WTC11 (cell line): ENCODE measurements around the gene ABHD18. TPM values are rescaled to one million over a fixed set of nuclear protein-coding genes. Genes with fewer than 3 reads are reported as not detected.
A peak's percentile ranks its signal among the peaks of the same experiment; 100 is the strongest.
"Not testable (repeated sequence)": the region's sequence is repeated elsewhere in the genome, so short reads cannot be mapped to it uniquely, and the experiment has no call there.

ENCODE experiments used
- ATAC-seq: fragments of 200-7000 bp; cut with Tn5 transposase; 2 replicates; pipeline ENCODE4 v1.10.0; 2021; ENCODE audit warnings: mild to moderate bottlenecking, moderate library complexity
- CTCF ChIA-PET: fragments of 300-600 bp; sonication (Branson Sonifier 250); formaldehyde crosslinking; loops from one replicate; lab custom pipeline; 2021; ENCODE audit warnings: antibody characterized with exemption; lab: Charles Lee
- POLR2A ChIA-PET: fragments of 350-600 bp; sonication (Branson Sonifier 250); formaldehyde crosslinking; loops from one replicate; lab custom pipeline; 2021; ENCODE audit warnings: antibody characterized with exemption; lab: Charles Lee
- DNase-seq: peaks from one replicate; pipeline ENCODE4 v3.0.0; 2021; ENCODE audit warnings: low spot score
- H3K27ac Mint-ChIP-seq: 2 replicates; pipeline ENCODE4 v1.8.0; 2021; ENCODE audit warnings: mixed read lengths
- H3K27me3 Mint-ChIP-seq: 2 replicates; pipeline ENCODE4 v1.8.0; 2021; ENCODE audit warnings: low read depth, mild to moderate bottlenecking, moderate library complexity, mixed read lengths
- H3K36me3 Mint-ChIP-seq: 2 replicates; pipeline ENCODE4 v1.8.0; 2021; ENCODE audit warnings: mixed read lengths
- H3K4me1 Mint-ChIP-seq: 2 replicates; pipeline ENCODE4 v1.8.0; 2022; ENCODE audit warnings: mixed read lengths
- H3K4me3 Mint-ChIP-seq: 2 replicates; pipeline ENCODE4 v1.8.0; 2021; ENCODE audit warnings: mild to moderate bottlenecking, moderate library complexity, mixed read lengths
- H3K9me3 Mint-ChIP-seq: 2 replicates; pipeline ENCODE4 v1.8.0; 2021; ENCODE audit warnings: mixed read lengths
- CREM ChIP-seq: sonication (generic); formaldehyde crosslinking; IDR thresholded peaks from 2 replicates; pipeline ENCODE4 v1.8.1; 2022; ENCODE audit warnings: mild to moderate bottlenecking, missing genetic modification reagents, moderate library complexity
- EMX1 ChIP-seq: fragments of 250-450 bp; sonication (Bioruptor Pico); IDR thresholded peaks from 2 replicates; pipeline ENCODE4 v1.8.0; 2021; ENCODE audit warnings: mild to moderate bottlenecking
- ETV6 ChIP-seq: sonication (generic); formaldehyde crosslinking; IDR thresholded peaks from 2 replicates; pipeline ENCODE4 v1.8.1; 2022; ENCODE audit warnings: mild to moderate bottlenecking, missing genetic modification reagents
- GABPB1 ChIP-seq: sonication (generic); formaldehyde crosslinking; IDR thresholded peaks from 2 replicates; pipeline ENCODE4 v1.8.1; 2023; ENCODE audit warnings: mild to moderate bottlenecking, missing genetic modification reagents
- IRF2 ChIP-seq: sonication (generic); formaldehyde crosslinking; IDR thresholded peaks from 2 replicates; pipeline ENCODE4 v1.8.0; 2022; ENCODE audit warnings: low read depth, missing genetic modification reagents, borderline replicate concordance
- JUN ChIP-seq: sonication (generic); formaldehyde crosslinking; IDR thresholded peaks from 2 replicates; pipeline ENCODE4 v1.8.0; 2023; ENCODE audit warnings: mild to moderate bottlenecking, missing genetic modification reagents
- NR2C2 ChIP-seq: sonication (generic); formaldehyde crosslinking; IDR thresholded peaks from 2 replicates; pipeline ENCODE4 v1.8.0; 2022; ENCODE audit warnings: mild to moderate bottlenecking, missing genetic modification reagents
- SOX15 ChIP-seq: fragments of 250-450 bp; sonication (Bioruptor Pico); IDR thresholded peaks from 2 replicates; pipeline ENCODE4 v1.9.0; 2021; ENCODE audit warnings: mild to moderate bottlenecking
- SP1 ChIP-seq: sonication (generic); formaldehyde crosslinking; conservative IDR thresholded peaks from 2 replicates; pipeline ENCODE4 v1.8.1; 2022; ENCODE audit warnings: missing genetic modification reagents
- ZNF121 ChIP-seq: sonication (generic); formaldehyde crosslinking; IDR thresholded peaks from 2 replicates; pipeline ENCODE4 v1.8.0; 2023; ENCODE audit warnings: missing genetic modification reagents
- ZNF232 ChIP-seq: sonication (generic); formaldehyde crosslinking; IDR thresholded peaks from 2 replicates; pipeline ENCODE4 v1.8.0; 2022; ENCODE audit warnings: mild to moderate bottlenecking, missing genetic modification reagents
- ZNF317 ChIP-seq: sonication (generic); formaldehyde crosslinking; IDR thresholded peaks from 2 replicates; pipeline ENCODE4 v1.8.1; 2023; ENCODE audit warnings: low read depth, mild to moderate bottlenecking, moderate library complexity, missing genetic modification reagents, borderline replicate concordance
- ZNF423 ChIP-seq: fragments of 250-450 bp; sonication (Bioruptor Pico); IDR thresholded peaks from 2 replicates; pipeline ENCODE4 v2.1.2; 2022; ENCODE audit warnings: mild to moderate bottlenecking, moderate library complexity
- total RNA-seq: library from RNA; stranded (reverse); gene quantifications from 3 replicates; pipeline ENCODE4 v1.2.3, GENCODE V29; 2021
- TF ChIP-seq, protein P1 (sequence below): sonication (generic); formaldehyde crosslinking; IDR thresholded peaks from 2 replicates; pipeline ENCODE4 v1.8.1; 2023; ENCODE audit warnings: mild to moderate bottlenecking, missing genetic modification reagents, borderline replicate concordance
- TF ChIP-seq, protein P2 (sequence below): sonication (generic); formaldehyde crosslinking; IDR thresholded peaks from 2 replicates; pipeline ENCODE4 v1.8.0; 2022; ENCODE audit warnings: mild to moderate bottlenecking, missing genetic modification reagents
- TF ChIP-seq, protein P3 (sequence below): sonication (generic); formaldehyde crosslinking; IDR thresholded peaks from 2 replicates; pipeline ENCODE4 v1.8.0; 2022; ENCODE audit warnings: mild to moderate bottlenecking, missing genetic modification reagents
- TF ChIP-seq, protein P4 (sequence below): fragments of 250-450 bp; sonication (Bioruptor Pico); conservative IDR thresholded peaks from 2 replicates; pipeline ENCODE4 v1.9.0; 2021; ENCODE audit warnings: mild to moderate bottlenecking
- TF ChIP-seq, protein P5 (sequence below): sonication (generic); formaldehyde crosslinking; IDR thresholded peaks from 2 replicates; pipeline ENCODE4 v1.8.1; 2023; ENCODE audit warnings: mild to moderate bottlenecking, missing genetic modification reagents

Gene ABHD18
- total RNA-seq, 1 experiment from 2014 or later, result 15.9 TPM

DNA sequence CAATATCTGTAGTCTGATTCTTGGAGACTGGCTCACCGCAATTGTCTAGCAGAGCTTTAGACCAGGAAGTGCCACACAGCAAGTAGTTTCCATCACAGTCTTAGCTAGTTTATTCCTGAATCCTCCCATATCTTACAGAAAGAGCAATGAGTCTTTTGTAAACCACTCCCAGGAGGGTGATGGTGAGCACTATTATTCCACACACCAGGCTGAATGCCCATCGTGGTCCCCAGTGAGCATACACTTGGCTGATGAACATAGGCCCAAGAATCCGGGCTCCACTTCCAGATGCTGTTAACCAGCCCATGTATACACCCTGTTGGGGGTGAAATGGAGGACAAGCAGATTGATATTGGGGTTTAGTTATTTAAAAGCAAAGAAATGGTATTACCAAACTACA, 44.7 kb upstream of the ABHD18 start (continued):
- TF ChIP-seq, protein P1, sequence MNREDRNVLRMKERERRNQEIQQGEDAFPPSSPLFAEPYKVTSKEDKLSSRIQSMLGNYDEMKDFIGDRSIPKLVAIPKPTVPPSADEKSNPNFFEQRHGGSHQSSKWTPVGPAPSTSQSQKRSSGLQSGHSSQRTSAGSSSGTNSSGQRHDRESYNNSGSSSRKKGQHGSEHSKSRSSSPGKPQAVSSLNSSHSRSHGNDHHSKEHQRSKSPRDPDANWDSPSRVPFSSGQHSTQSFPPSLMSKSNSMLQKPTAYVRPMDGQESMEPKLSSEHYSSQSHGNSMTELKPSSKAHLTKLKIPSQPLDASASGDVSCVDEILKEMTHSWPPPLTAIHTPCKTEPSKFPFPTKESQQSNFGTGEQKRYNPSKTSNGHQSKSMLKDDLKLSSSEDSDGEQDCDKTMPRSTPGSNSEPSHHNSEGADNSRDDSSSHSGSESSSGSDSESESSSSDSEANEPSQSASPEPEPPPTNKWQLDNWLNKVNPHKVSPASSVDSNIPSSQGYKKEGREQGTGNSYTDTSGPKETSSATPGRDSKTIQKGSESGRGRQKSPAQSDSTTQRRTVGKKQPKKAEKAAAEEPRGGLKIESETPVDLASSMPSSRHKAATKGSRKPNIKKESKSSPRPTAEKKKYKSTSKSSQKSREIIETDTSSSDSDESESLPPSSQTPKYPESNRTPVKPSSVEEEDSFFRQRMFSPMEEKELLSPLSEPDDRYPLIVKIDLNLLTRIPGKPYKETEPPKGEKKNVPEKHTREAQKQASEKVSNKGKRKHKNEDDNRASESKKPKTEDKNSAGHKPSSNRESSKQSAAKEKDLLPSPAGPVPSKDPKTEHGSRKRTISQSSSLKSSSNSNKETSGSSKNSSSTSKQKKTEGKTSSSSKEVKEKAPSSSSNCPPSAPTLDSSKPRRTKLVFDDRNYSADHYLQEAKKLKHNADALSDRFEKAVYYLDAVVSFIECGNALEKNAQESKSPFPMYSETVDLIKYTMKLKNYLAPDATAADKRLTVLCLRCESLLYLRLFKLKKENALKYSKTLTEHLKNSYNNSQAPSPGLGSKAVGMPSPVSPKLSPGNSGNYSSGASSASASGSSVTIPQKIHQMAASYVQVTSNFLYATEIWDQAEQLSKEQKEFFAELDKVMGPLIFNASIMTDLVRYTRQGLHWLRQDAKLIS (CRISPR knock-in tag), result no peak

DNA sequence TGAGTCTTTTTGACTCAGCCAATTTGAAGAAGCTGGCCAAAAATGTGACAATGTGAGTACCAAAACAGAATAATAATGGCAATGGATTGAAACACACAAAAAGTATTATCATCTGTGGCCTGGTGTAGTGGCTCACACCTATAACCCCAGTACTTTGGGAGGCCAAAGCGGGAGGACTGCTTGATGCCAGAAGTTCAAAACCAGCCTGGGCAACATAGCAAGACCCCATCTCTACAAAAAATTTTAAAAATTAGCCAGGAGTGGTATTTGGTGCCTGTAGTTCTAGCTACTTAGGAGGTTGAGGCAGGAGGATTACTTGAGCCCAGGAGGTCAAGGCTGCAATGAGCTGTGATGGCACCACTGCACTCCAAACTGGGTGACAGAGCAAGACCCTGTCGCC, 43.0 kb upstream of the ABHD18 start:
- H3K27ac Mint-ChIP-seq, result no peak overlapping the region
- H3K27me3 Mint-ChIP-seq, result no peaks in the 10 kb centered on the region
- ChIA-PET POLR2A (no interaction called here), CTCF (no interaction called here)
- peaks cover 17% of the 10 kb centered on the region for H3K36me3 Mint-ChIP-seq
- H3K9me3 Mint-ChIP-seq, result peaks cover 4% of the 10 kb centered on the region
- H3K4me3 Mint-ChIP-seq, result no peak overlapping the region
- ATAC-seq, result no peak
- DNase-seq, result no peak
- TF ChIP-seq ZNF121 (CRISPR knock-in tag), result peak; percentile 62; the same call in 1 of the 2 replicates
- no peak for TF ChIP-seq ZNF317
- TF ChIP-seq ZNF423 (CRISPR knock-in tag), result no peak
- TF ChIP-seq, protein P2, sequence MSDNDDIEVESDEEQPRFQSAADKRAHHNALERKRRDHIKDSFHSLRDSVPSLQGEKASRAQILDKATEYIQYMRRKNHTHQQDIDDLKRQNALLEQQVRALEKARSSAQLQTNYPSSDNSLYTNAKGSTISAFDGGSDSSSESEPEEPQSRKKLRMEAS (CRISPR knock-in tag), result no peak
- no peaks in the 10 kb centered on the region for H3K4me1 Mint-ChIP-seq

DNA sequence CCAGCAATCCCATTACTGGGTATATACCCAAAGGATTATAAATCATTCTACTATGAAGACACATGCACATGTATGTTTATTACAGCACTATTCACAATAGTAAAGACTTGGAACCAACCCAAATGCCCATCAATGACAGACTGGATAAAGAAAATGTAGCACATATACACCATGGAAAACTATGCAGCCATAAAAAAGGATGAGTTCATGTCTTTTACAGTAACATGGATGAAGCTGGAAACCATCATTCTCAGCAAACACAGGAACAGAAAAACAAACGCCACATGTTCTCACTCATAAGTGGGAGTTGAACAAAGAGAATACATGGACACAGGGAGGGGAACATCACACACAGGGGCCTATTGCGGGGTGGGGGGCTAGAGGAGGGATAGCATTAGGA, 39.5 kb upstream of the ABHD18 start:
- ATAC-seq, H3K4me1 Mint-ChIP-seq, CTCF ChIA-PET, POLR2A ChIA-PET, H3K9me3 Mint-ChIP-seq, H3K4me3 Mint-ChIP-seq, H3K27me3 Mint-ChIP-seq, H3K27ac Mint-ChIP-seq, DNase-seq: not testable (repeated sequence)
- peaks cover 19% of the 10 kb centered on the region for H3K36me3 Mint-ChIP-seq

DNA sequence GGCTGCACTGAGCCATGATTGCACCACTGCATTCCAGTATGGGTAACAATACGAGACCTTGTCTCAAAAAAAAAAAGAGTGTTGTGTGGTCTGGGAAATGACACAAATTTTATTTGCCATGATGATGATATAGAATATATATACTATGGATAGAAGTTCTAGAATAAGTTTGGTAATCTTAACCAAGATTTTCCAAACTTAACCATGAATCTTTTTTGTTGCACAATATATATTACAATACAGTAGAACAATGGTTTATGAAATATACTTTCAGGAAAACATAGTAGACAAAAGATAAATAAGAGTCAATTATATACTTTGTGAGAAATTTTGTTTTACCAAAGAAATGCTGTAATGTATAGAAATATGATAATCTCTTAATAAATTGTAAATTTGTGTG, 35.0 kb upstream of the ABHD18 start:
- Mint-ChIP-seq H3K4me1 (no peaks in the 10 kb centered on the region), H3K27me3 (no peaks in the 10 kb centered on the region), H3K4me3 (no peak overlapping the region), H3K27ac (no peak overlapping the region), H3K36me3 (peaks cover 14% of the 10 kb centered on the region), H3K9me3 (peaks cover 4% of the 10 kb centered on the region)
- CTCF ChIA-PET, result interaction anchor here (0.7 kb wide), 1 partner anchor 35 kb away, joined by 3 read pairs; the partner anchor contains the start of gene ABHD18
- ATAC-seq (no peak), DNase-seq (no peak)
- TF ChIP-seq EMX1, result no peak
- TF ChIP-seq, protein P3, sequence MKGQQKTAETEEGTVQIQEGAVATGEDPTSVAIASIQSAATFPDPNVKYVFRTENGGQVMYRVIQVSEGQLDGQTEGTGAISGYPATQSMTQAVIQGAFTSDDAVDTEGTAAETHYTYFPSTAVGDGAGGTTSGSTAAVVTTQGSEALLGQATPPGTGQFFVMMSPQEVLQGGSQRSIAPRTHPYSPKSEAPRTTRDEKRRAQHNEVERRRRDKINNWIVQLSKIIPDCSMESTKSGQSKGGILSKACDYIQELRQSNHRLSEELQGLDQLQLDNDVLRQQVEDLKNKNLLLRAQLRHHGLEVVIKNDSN (CRISPR knock-in tag), result no peak
- TF ChIP-seq NR2C2 (CRISPR knock-in tag), result no peak
- TF ChIP-seq SP1 (CRISPR knock-in tag), result no peak
- POLR2A ChIA-PET, result no interaction called here

DNA sequence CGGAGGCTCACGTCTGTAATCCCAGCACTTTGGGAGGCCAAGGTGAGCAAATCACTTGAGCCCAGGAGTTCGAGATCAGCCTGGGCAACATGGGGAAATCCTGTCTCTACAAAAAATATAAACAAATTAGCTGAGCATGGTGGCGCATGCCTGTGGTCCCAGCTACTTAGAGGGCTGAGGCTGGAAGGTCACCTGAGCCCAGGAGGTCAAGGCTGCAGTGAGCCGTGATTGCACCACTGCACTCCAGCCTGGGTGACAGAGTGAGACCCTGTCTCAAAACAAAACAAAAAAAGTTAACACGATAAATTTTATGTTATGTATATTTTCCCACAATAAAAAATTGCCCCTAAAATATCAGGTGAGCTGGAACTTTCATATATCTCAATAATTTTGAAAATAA, 33.4 kb upstream of the ABHD18 start:
- H3K9me3 Mint-ChIP-seq, CTCF ChIA-PET, ATAC-seq, POLR2A ChIA-PET, H3K27me3 Mint-ChIP-seq, H3K36me3 Mint-ChIP-seq, DNase-seq, H3K4me1 Mint-ChIP-seq, H3K4me3 Mint-ChIP-seq, H3K27ac Mint-ChIP-seq: not testable (repeated sequence)
- TF ChIP-seq GABPB1 (CRISPR knock-in tag), result 0 out of 2 replicates have a peak, but pooled peaks have one; percentile 40

DNA sequence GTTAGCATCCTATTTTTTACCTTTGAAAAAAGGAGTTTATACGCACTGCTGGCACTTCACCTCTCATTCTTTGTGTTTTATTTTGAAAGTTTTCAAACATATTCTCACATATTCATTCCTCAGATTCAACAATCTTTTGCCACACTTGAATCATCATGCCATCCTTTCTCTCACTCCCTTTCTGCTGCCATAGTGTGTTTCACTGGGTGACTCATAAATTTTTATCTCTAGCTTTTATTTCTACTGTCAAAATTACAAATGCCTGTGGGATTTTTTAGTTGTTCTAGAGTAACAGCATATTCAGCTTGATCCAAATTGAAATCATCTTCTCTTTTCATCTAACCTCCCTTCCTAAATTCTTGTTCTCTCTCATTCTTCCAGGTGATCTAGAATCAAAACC, 28.2 kb upstream of the ABHD18 start:
- POLR2A ChIA-PET, result no interaction called here

More for the DNA sequence above, 28.2 kb upstream of the ABHD18 start:
- TF ChIP-seq IRF2 (CRISPR knock-in tag) (no peak), ETV6 (no peak), SOX15 (CRISPR knock-in tag) (no peak), ZNF232 (CRISPR knock-in tag) (no peak), JUN (no peak), CREM (no peak)
- TF ChIP-seq, protein P4, sequence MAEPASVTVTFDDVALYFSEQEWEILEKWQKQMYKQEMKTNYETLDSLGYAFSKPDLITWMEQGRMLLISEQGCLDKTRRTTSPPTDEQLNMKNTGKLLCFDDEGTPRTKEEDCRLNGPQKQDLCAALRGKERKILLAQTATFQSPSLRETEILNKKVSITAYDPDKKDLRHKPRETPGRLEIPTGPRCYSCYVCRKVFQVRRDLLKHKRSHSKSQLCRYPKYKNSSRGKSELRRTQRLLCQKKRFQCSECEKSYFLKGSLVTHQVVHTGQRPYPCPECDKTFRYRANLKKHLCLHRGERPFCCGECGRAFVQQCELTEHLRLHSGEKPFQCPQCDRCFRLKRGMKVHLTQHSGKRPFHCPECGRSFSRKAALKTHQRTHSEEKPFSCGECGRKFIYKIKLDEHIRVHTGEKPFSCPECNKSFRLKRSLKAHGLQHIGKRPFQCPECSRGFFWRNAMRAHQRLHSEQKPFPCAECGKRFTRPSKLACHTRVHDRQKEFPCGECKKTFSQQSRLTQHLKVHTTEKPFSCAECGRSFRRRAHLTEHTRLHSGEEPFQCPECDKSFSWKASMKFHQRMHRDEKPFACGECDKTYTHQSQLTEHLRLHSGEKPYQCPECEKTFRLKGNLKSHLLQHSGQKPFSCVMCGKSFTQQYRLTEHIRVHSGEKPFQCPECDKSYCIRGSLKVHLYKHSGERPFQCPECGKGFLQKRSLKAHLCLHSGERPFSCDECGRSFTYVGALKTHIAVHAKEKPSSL (CRISPR knock-in tag), result no peak
- TF ChIP-seq, protein P5, sequence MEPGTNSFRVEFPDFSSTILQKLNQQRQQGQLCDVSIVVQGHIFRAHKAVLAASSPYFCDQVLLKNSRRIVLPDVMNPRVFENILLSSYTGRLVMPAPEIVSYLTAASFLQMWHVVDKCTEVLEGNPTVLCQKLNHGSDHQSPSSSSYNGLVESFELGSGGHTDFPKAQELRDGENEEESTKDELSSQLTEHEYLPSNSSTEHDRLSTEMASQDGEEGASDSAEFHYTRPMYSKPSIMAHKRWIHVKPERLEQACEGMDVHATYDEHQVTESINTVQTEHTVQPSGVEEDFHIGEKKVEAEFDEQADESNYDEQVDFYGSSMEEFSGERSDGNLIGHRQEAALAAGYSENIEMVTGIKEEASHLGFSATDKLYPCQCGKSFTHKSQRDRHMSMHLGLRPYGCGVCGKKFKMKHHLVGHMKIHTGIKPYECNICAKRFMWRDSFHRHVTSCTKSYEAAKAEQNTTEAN (CRISPR knock-in tag), result no peak
- ATAC-seq (no peak), DNase-seq (no peak)
- CTCF ChIA-PET, result no interaction called here
- Mint-ChIP-seq H3K27me3 (no peaks in the 10 kb centered on the region), H3K4me3 (no peak overlapping the region), H3K9me3 (no peaks in the 10 kb centered on the region), H3K4me1 (no peaks in the 10 kb centered on the region), H3K36me3 (peaks cover 5% of the 10 kb centered on the region), H3K27ac (peak overlapping the region; percentile 1; the same call in 1 of the 2 replicates)
